Lower lobe of right lung (tissue), 2 donors: Measurements from ENCODE around the gene PMVK. TPM values are rescaled to one million over a fixed set of nuclear protein-coding genes. Genes with fewer than 3 reads are reported as not detected.

Experiments
- ATAC-seq, 2 donors: fragments of 200-7000 bp; cut with Tn5 transposase; one replicate each; pipeline ENCODE4 v1.9.1; 2020 to 2022; ENCODE audit warnings: mild to moderate bottlenecking in 2 of 2, moderate library complexity in 2 of 2
- DNase-seq: peaks from one replicate; pipeline ENCODE4 v3.0.0-alpha.2; 2020
- H3K27ac ChIP-seq: fragments of 200-600 bp; one replicate; pipeline ENCODE4 v1.8.0; 2022
- H3K27me3 ChIP-seq: fragments of 200-600 bp; one replicate; pipeline ENCODE4 v1.8.0; 2022; ENCODE audit warnings: low read depth
- H3K36me3 ChIP-seq: fragments of 200-600 bp; one replicate; pipeline ENCODE4 v1.8.0; 2022; ENCODE audit warnings: mild to moderate bottlenecking
- H3K4me1 ChIP-seq: fragments of 200-600 bp; one replicate; pipeline ENCODE4 v1.8.0; 2022
- H3K4me3 ChIP-seq: fragments of 200-600 bp; one replicate; pipeline ENCODE4 v1.8.0; 2022; ENCODE audit warnings: mild to moderate bottlenecking
- H3K9me3 ChIP-seq: fragments of 200-600 bp; one replicate; pipeline ENCODE4 v1.8.0; 2022
- CTCF ChIP-seq: fragments of 200-600 bp; IDR thresholded peaks from one replicate; pipeline ENCODE4 v1.8.0; 2022; ENCODE audit warnings: antibody characterized with exemption, mild to moderate bottlenecking
- intact Hi-C: fragments of 100-400 bp; cut with DNase I; formaldehyde crosslinking; loops from one replicate; pipeline ENCODE4 v1.11.0; 2022
- total RNA-seq: library from RNA; stranded (reverse); fragmentation: NEBNext Ultra II Directional; extraction: Animal tissue kit (Norgen Biotek cat#: 25700); gene quantifications from one replicate; pipeline ENCODE4 v1.2.1, GENCODE V29; 2021
- donor health status: DM: no; HTN: yes; CAD: no; lungs with severe emphysema.

Gene PMVK
- total RNA-seq, 1 donor from 2014 or later = 34.1 TPM

- Histone ChIP-seq H3K9me3 (no peaks in the 10 kb centered on the region), H3K36me3 (peaks cover 40% of the 10 kb centered on the region), H3K27ac (no peak overlapping the region), H3K4me3 (no peak overlapping the region), H3K27me3 (no peaks in the 10 kb centered on the region), H3K4me1 (peaks cover 31% of the 10 kb centered on the region)
- TF ChIP-seq CTCF = no peak
- ATAC-seq (no peak), DNase-seq (no peak)
- intact Hi-C loops = no loop called here
Measured at GRCh38 chr1:154944401-154945159, 8.1 kb upstream of the PMVK start.

GRCh38 chr1:154943649-154944400, 7.3 kb upstream of the PMVK start:
- peak; percentile 61 for TF ChIP-seq CTCF
- no peaks in the 10 kb centered on the region for H3K27me3 ChIP-seq
- intact Hi-C loops = no loop called here
- no peak for DNase-seq
- peaks cover 31% of the 10 kb centered on the region for H3K4me1 ChIP-seq
- H3K9me3 ChIP-seq = no peaks in the 10 kb centered on the region
- H3K27ac ChIP-seq = peak overlapping the region; percentile 33
- peak; percentile 37 to 57 for ATAC-seq
- no peak overlapping the region for H3K4me3 ChIP-seq
- H3K36me3 ChIP-seq = peaks cover 39% of the 10 kb centered on the region

- H3K4me3 ChIP-seq = no peak overlapping the region
- intact Hi-C loops = no loop called here
- ATAC-seq (no peak), DNase-seq (no peak)
- H3K36me3 ChIP-seq = peaks cover 17% of the 10 kb centered on the region
- no peak for TF ChIP-seq CTCF
- H3K9me3 ChIP-seq = no peaks in the 10 kb centered on the region
- H3K4me1 ChIP-seq = peaks cover 41% of the 10 kb centered on the region
- H3K27me3 ChIP-seq = no peaks in the 10 kb centered on the region
- peak overlapping the region; percentile 64 for H3K27ac ChIP-seq
Measured at GRCh38 chr1:154941333-154942013, 5.0 kb upstream of the PMVK start.

- Histone ChIP-seq H3K36me3 (peaks cover 11% of the 10 kb centered on the region), H3K4me3 (no peak overlapping the region), H3K27ac (no peak overlapping the region), H3K4me1 (peaks cover 46% of the 10 kb centered on the region), H3K9me3 (no peaks in the 10 kb centered on the region), H3K27me3 (no peaks in the 10 kb centered on the region)
- intact Hi-C loops = no loop called here
- ATAC-seq = no peak
- no peak for DNase-seq
- no peak for TF ChIP-seq CTCF
Measured at GRCh38 chr1:154940651-154941194, 4.2 kb upstream of the PMVK start.

GRCh38 chr1:154940213-154940560, 3.7 kb upstream of the PMVK start:
- peaks cover 6% of the 10 kb centered on the region for H3K36me3 ChIP-seq
- intact Hi-C loops = no loop called here
- no peaks in the 10 kb centered on the region for H3K9me3 ChIP-seq
- ATAC-seq = no peak
- peaks cover 51% of the 10 kb centered on the region for H3K4me1 ChIP-seq
- no peak overlapping the region for H3K4me3 ChIP-seq
- H3K27ac ChIP-seq = no peak overlapping the region
- DNase-seq = no peak
- TF ChIP-seq CTCF = no peak
- H3K27me3 ChIP-seq = no peaks in the 10 kb centered on the region
